ENCODE results near the gene ARL2.

The ARL2 gene

DNA sequence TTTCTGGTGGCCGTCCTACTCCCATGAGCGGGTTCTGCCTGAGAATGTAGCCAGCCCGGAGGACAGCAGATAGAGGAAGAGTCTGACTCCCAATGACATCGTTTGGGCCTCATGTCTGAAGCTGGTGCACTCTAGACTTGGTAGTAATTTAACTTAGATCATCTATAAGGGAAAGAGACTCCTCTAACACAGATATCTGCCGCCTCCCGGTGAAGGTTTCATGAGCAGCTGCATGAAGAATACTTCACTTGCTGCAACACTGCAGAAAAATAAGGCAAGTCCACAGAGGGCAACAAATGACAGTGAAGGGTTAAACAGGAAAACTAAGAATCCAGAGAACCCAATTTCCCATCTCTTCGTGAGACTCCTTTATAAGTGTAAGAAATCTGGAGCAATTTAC lies 5.9 kb upstream of the ARL2 start:
- H3K79me2 ChIP-seq (ENCODE audit: insufficient read depth, low read length) = no peaks in the 10 kb centered on the region
- H3K36me3 ChIP-seq (ENCODE audit: insufficient read depth, low read length) = no peaks in the 10 kb centered on the region
- no peak overlapping the region for H3K9ac ChIP-seq (ENCODE audit: low read length)
- TF ChIP-seq EZH2 (IDR thresholded peaks at IDR 0.05; ENCODE audit: borderline replicate concordance, low read length) = no peak
- TF ChIP-seq, protein P1, sequence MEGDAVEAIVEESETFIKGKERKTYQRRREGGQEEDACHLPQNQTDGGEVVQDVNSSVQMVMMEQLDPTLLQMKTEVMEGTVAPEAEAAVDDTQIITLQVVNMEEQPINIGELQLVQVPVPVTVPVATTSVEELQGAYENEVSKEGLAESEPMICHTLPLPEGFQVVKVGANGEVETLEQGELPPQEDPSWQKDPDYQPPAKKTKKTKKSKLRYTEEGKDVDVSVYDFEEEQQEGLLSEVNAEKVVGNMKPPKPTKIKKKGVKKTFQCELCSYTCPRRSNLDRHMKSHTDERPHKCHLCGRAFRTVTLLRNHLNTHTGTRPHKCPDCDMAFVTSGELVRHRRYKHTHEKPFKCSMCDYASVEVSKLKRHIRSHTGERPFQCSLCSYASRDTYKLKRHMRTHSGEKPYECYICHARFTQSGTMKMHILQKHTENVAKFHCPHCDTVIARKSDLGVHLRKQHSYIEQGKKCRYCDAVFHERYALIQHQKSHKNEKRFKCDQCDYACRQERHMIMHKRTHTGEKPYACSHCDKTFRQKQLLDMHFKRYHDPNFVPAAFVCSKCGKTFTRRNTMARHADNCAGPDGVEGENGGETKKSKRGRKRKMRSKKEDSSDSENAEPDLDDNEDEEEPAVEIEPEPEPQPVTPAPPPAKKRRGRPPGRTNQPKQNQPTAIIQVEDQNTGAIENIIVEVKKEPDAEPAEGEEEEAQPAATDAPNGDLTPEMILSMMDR (IDR thresholded peaks at IDR 0.05; ENCODE audit: low read length) = 0 out of 2 replicates have a peak, but pooled peaks have one; percentile 5
- H3K27ac ChIP-seq (ENCODE audit: low read depth, low read length, poor library complexity, severe bottlenecking) = no peak overlapping the region
- H3K9me3 ChIP-seq (ENCODE audit: low read length) = no peaks in the 10 kb centered on the region
- H3K27me3 ChIP-seq (ENCODE audit: insufficient read depth, low read length) = no peaks in the 10 kb centered on the region
- H3K4me2 ChIP-seq (ENCODE audit: low read length) = no peak overlapping the region
- H3F3A ChIP-seq (ENCODE audit: insufficient read depth, low read length) = 0 out of 2 replicates have a peak, but pooled peaks cover 2% of the 10 kb centered on the region
- no peak overlapping the region for H3K4me3 ChIP-seq (ENCODE audit: low read depth, low read length, poor library complexity, severe bottlenecking)
- H3K4me1 ChIP-seq (ENCODE audit: insufficient read depth, low read length, severe bottlenecking) = peaks cover under 1% of the 10 kb centered on the region
- no peaks in the 10 kb centered on the region for H4K20me1 ChIP-seq (ENCODE audit: insufficient read depth, low read length)
- no peaks in the 10 kb centered on the region for H3K9me2 ChIP-seq (ENCODE audit: low read depth, low read length)
- no peak overlapping the region for H2AFZ ChIP-seq (ENCODE audit: low read length)

DNA sequence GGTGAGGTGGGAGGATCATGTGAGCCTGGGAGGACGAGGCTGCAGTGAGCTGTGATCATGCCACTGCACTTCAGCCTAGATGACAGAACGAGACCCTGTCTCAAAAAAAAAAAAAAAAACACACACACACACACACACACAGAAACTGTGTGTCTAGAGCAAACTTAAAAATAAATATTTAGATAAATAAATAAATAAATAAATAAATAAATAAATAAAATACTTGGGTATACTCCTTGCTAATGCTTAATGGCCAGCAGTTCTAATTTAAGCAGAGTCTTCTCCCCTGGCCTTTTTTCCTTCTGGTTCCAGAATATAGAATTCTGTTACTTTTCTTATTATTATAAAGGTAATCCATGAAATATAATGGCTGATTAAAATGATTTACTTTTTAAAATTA lies 5.1 kb upstream of the ARL2 start:
- Histone ChIP-seq H3K9me3 (ENCODE audit: low read length) (no peaks in the 10 kb centered on the region), H3K27ac (ENCODE audit: low read depth, low read length, poor library complexity, severe bottlenecking) (no peak overlapping the region), H3K9me2 (ENCODE audit: low read depth, low read length) (no peaks in the 10 kb centered on the region), H3K79me2 (ENCODE audit: insufficient read depth, low read length) (no peaks in the 10 kb centered on the region), H3K4me2 (ENCODE audit: low read length) (no peak overlapping the region), H2AFZ (ENCODE audit: low read length) (no peak overlapping the region), H3K36me3 (ENCODE audit: insufficient read depth, low read length) (no peaks in the 10 kb centered on the region), H3K4me3 (ENCODE audit: low read depth, low read length, poor library complexity, severe bottlenecking) (no peak overlapping the region), H4K20me1 (ENCODE audit: insufficient read depth, low read length) (no peaks in the 10 kb centered on the region), H3K27me3 (ENCODE audit: insufficient read depth, low read length) (no peaks in the 10 kb centered on the region), H3K4me1 (ENCODE audit: insufficient read depth, low read length, severe bottlenecking) (peaks cover 4% of the 10 kb centered on the region), H3F3A (ENCODE audit: insufficient read depth, low read length) (0 out of 2 replicates have a peak, but pooled peaks cover 5% of the 10 kb centered on the region), H3K9ac (ENCODE audit: low read length) (no peak overlapping the region)
- TF ChIP-seq EZH2 (IDR thresholded peaks at IDR 0.05; ENCODE audit: borderline replicate concordance, low read length) = no peak
- TF ChIP-seq, protein P1 (IDR thresholded peaks at IDR 0.05; ENCODE audit: low read length) = no peak

DNA sequence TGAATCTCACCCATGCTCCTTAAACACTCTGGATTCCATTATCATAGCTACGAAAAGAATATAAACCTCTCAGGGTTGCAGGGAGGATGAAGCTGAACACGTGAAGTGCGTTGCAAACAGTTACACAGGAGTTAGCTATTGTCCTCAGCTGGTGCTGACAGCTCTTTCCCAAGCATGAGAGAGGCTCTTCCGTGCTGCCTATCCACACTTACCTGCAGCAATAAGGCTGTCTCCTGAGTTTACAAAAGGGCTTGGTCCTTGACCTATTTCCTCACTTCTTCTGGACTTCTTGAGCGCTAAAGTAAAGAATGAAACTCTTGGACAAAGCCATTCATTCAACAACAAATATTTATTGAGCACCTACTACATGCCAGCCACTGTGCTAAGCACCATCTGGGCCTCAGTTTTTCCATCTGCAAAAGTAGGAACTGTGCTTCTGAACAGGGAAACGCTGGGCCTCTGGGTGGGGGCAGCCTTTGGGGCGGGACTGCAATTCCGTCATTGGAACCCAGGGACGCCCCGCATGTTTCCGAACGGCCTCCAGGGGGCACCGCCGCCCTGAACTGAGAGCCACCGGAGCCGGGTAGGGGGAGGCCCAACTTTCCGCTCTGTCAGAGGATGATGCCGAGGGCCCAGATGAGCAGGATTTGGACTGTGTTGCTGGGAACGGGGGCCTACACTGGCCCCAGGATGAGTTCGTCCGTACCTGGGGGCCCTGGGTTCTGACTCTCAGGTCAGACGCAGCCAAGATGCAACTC lies 651 bp upstream of the ARL2 start:
- Histone ChIP-seq H3K79me2 (ENCODE audit: insufficient read depth, low read length) (no peaks in the 10 kb centered on the region), H3K27me3 (ENCODE audit: insufficient read depth, low read length) (no peaks in the 10 kb centered on the region), H3K9me3 (ENCODE audit: low read length) (no peaks in the 10 kb centered on the region), H2AFZ (ENCODE audit: low read length) (no peak overlapping the region), H3K4me1 (ENCODE audit: insufficient read depth, low read length, severe bottlenecking) (peaks cover 13% of the 10 kb centered on the region), H3K4me2 (ENCODE audit: low read length) (peak overlapping the region; percentile 80), H3F3A (ENCODE audit: insufficient read depth, low read length) (0 out of 2 replicates have a peak, but pooled peaks cover 5% of the 10 kb centered on the region), H3K27ac (ENCODE audit: low read depth, low read length, poor library complexity, severe bottlenecking) (peak overlapping the region; percentile 82), H3K4me3 (ENCODE audit: low read depth, low read length, poor library complexity, severe bottlenecking) (peak overlapping the region; percentile 66), H3K9me2 (ENCODE audit: low read depth, low read length) (no peaks in the 10 kb centered on the region), H3K36me3 (ENCODE audit: insufficient read depth, low read length) (peaks cover 10% of the 10 kb centered on the region), H3K9ac (ENCODE audit: low read length) (peak overlapping the region; percentile 76), H4K20me1 (ENCODE audit: insufficient read depth, low read length) (no peaks in the 10 kb centered on the region)
- TF ChIP-seq, protein P1 (IDR thresholded peaks at IDR 0.05; ENCODE audit: low read length) = peak; percentile 62
- TF ChIP-seq EZH2 (IDR thresholded peaks at IDR 0.05; ENCODE audit: borderline replicate concordance, low read length) = no peak
